B cell (primary cell): Measurements from ENCODE around the gene SAMM50. TPM values are rescaled to one million over a fixed set of nuclear protein-coding genes. Genes with fewer than 3 reads are reported as not detected.
A peak's percentile ranks its signal among the peaks of the same experiment; 100 is the strongest.

Experiments
- ATAC-seq: fragments of 200-7000 bp; cut with Tn5 transposase; one replicate; pipeline ENCODE4 v1.10.0; 2021; ENCODE audit warnings: low read depth, mild to moderate bottlenecking, moderate number of reproducible peaks, moderate library complexity
- CTCF ChIA-PET: fragments of 350-600 bp; sonication (Branson Sonifier 250); formaldehyde crosslinking; loops from one replicate; lab custom pipeline; 2021; ENCODE audit warnings: antibody characterized with exemption, inconsistent platforms; lab: Charles Lee
- POLR2A ChIA-PET: fragments of 350-600 bp; sonication (Branson Sonifier 250); formaldehyde crosslinking; loops from one replicate; lab custom pipeline; 2021; ENCODE audit warnings: antibody characterized with exemption; lab: Charles Lee
- DNase-seq: peaks from one replicate; pipeline ENCODE4 v3.0.0; 2013
- H2AFZ ChIP-seq: 2 replicates; pipeline ENCODE4 v1.6.1; 2012; ENCODE audit warnings: mild to moderate bottlenecking, low read depth, low read length; ENCODE audit not compliant: insufficient read depth, poor library complexity, severe bottlenecking
- H3K27ac ChIP-seq, 2 donors: 1 replicate in 1 of 2; 2 replicates in 1 of 2; pipeline ENCODE4 v1.5.1; 2012 to 2013; ENCODE audit warnings: low read length in 2 of 2, mild to moderate bottlenecking in 2 of 2, moderate library complexity in 1 of 2
- H3K27me3 ChIP-seq, 4 experiments: fragments of 200-600 bp in 1 of 4; sonication (generic) in 1 of 4; replicated peaks in 1 of 4; 1 replicate in 2 of 4; 2 replicates in 2 of 4; pipeline versions ENCODE4 v1.6.1 to v1.7.0; 2013 to 2016; ENCODE audit warnings: low read length in 3 of 4, mild to moderate bottlenecking in 2 of 4, mixed read lengths in 1 of 4, moderate library complexity in 1 of 4; ENCODE audit not compliant: insufficient read depth in 4 of 4, control insufficient read depth in 3 of 4; ENCODE audit errors: control extremely low read depth in 1 of 4
- H3K36me3 ChIP-seq, 2 experiments: replicated peaks in 1 of 2; 1 replicate in 1 of 2; 2 replicates in 1 of 2; pipeline versions ENCODE4 v1.6.1 to v1.7.1; 2013; ENCODE audit warnings: low read length in 1 of 2; ENCODE audit not compliant: insufficient read depth in 2 of 2, control insufficient read depth in 1 of 2; ENCODE audit errors: control extremely low read depth in 1 of 2, extremely low read depth in 1 of 2
- H3K4me1 ChIP-seq, 2 donors: fragments of 200-600 bp in 1 of 2; sonication (generic) in 1 of 2; 1 replicate in 1 of 2; 2 replicates in 1 of 2; pipeline versions ENCODE4 v1.5.1 to v1.6.1; 2013 to 2017; ENCODE audit warnings: low read length in 2 of 2; ENCODE audit not compliant: control insufficient read depth in 2 of 2, insufficient read depth in 2 of 2
- H3K4me2 ChIP-seq: replicated peaks from 2 replicates; pipeline ENCODE3; 2012; ENCODE audit warnings: mild to moderate bottlenecking, low read depth, low read length; ENCODE audit not compliant: poor library complexity, severe bottlenecking
- H3K4me3 ChIP-seq, 5 experiments: fragments of 200-600 bp in 1 of 5; sonication (generic) in 1 of 5; 1 replicate in 3 of 5; 2 replicates in 2 of 5; pipeline versions ENCODE4 v1.5.1 to v1.7.0; 2011 to 2016; ENCODE audit warnings: low read length in 4 of 5, mild to moderate bottlenecking in 4 of 5, low read depth in 2 of 5, control low read depth in 1 of 5, moderate library complexity in 1 of 5; ENCODE audit not compliant: insufficient read depth in 1 of 5; ENCODE audit errors: control extremely low read depth in 1 of 5, extremely low read depth in 1 of 5
- H3K79me2 ChIP-seq: fragments of 200-600 bp; sonication (generic); one replicate; pipeline ENCODE4 v1.6.0; 2016; ENCODE audit warnings: low read length; ENCODE audit not compliant: control insufficient read depth, insufficient read depth
- H3K9ac ChIP-seq: fragments of 200-600 bp; sonication (generic); 2 replicates; pipeline ENCODE4 v1.6.1; 2017; ENCODE audit warnings: mild to moderate bottlenecking, low read length, moderate library complexity
- H3K9me3 ChIP-seq, 3 donors: one replicate each; pipeline versions ENCODE4 v1.6.1 to v1.7.1; 2013; ENCODE audit warnings: low read length in 2 of 3; ENCODE audit not compliant: control insufficient read depth in 2 of 3, insufficient read depth in 1 of 3; ENCODE audit errors: control extremely low read depth in 1 of 3
- H4K20me1 ChIP-seq: 2 replicates; pipeline ENCODE4 v1.6.0; 2012; ENCODE audit warnings: mild to moderate bottlenecking, low read length; ENCODE audit not compliant: insufficient read depth, control insufficient read depth, poor library complexity, severe bottlenecking
- H3K27ac Mint-ChIP-seq: one replicate; pipeline ENCODE4 v1.8.0; 2021; ENCODE audit warnings: mixed read lengths
- H3K27me3 Mint-ChIP-seq: one replicate; pipeline ENCODE4 v1.8.0; 2021; ENCODE audit warnings: mixed read lengths
- H3K4me1 Mint-ChIP-seq: one replicate; pipeline ENCODE4 v1.8.0; 2021; ENCODE audit warnings: mixed read lengths
- H3K4me3 Mint-ChIP-seq: one replicate; pipeline ENCODE4 v1.8.0; 2021; ENCODE audit warnings: mixed read lengths
- H3K9me3 Mint-ChIP-seq: one replicate; pipeline ENCODE4 v1.8.0; 2022; ENCODE audit warnings: mixed read lengths; ENCODE audit not compliant: insufficient read depth
- CTCF ChIP-seq: fragments of 200-600 bp; IDR thresholded peaks from one replicate; pipeline ENCODE4 v1.8.0; 2022; ENCODE audit warnings: antibody characterized with exemption, mild to moderate bottlenecking
- EZH2 ChIP-seq: IDR thresholded peaks from 2 replicates; pipeline ENCODE4 v1.6.1; 2012; ENCODE audit warnings: borderline replicate concordance, low read depth, mild to moderate bottlenecking, moderate library complexity, low read length; ENCODE audit not compliant: insufficient read depth, poor library complexity, severe bottlenecking
- WGBS: methylation state at CpG from one replicate; pipeline ENCODE4 v1.1.5; 2013; ENCODE audit warnings: missing lambda C conversion rate; ENCODE audit not compliant: insufficient coverage; 5-methylcytosine and 5-hydroxymethylcytosine counted together
- intact Hi-C: fragments of 100-400 bp; cut with micrococcal nuclease; formaldehyde crosslinking; loops from one replicate; pipeline ENCODE4 v1.10.0; 2022
- polyA plus RNA-seq: library from polyadenylated mRNA; depleted of rRNA; stranded (reverse); fragments of >200 nt; gene quantifications from 2 replicates; pipeline ENCODE4 v1.2.3, GENCODE V29; 2012
- total RNA-seq, 2 donors: library from RNA; stranded (reverse); fragments of 120-200 nt in 1 of 2; gene quantifications; 1 replicate in 1 of 2; 2 replicates in 1 of 2; pipeline versions ENCODE4 v1.2.3 to v1.2.4, GENCODE V29; 2013 to 2022

SAMM50 gene
- total and polyA plus RNA-seq, 2 donors (not counting 1 experiment from before 2014, with no cell fraction given): 18.8 to 43.2 TPM

DNA sequence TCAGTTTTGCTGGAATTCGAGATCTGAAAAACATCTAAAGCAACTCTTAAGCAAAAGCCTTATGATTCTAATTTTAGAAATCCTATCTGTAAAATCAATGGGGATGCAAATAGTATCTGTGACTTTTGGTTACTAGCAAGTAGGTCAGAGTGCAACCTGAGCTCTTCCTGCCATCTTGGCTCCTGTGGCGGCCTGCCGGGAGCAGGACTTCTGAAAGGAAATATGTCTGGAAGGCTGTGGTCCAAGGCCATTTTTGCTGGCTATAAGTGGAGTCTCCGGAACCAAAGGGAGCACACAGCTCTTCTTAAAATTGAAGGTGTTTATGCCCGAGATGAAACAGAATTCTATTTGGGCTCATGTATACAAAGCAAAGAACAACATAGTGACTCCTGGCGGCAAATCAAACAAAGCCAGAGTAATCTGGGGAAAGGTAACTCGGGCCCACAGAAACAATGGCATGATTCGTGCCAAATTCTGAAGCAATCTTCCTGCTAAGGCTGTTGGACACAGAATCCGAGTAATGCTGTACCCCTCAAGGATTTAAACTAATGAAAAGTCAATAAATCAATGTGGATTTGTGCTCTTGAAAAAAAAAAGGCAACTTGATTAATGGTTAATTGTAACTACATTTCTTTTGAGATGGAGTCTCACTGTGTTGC, 1.7 kb downstream of the SAMM50 start:
- POLR2A ChIA-PET: no interaction called here

More for the DNA sequence above, 1.7 kb downstream of the SAMM50 start:
- Mint-ChIP-seq H3K4me1 (peaks cover 44% of the 10 kb centered on the region), H3K9me3 (no peaks in the 10 kb centered on the region), H3K27ac (peak overlapping the region; percentile 94), H3K4me3 (peak overlapping the region; percentile 94), H3K27me3 (no peaks in the 10 kb centered on the region)
- DNase-seq: no peak
- WGBS: 95% methylated on average over 7 of the region's 9 CpGs
- TF ChIP-seq CTCF (no peak), EZH2 (no peak)
- Histone ChIP-seq H3K9me3 (no peaks in the 10 kb centered on the region), H3K79me2 (peaks cover 63% of the 10 kb centered on the region), H3K27ac (no peak overlapping the region), H3K9ac (no peak overlapping the region), H3K4me3 (no peak overlapping the region), H3K27me3 (no peaks in the 10 kb centered on the region), H3K4me1 (peaks cover 18 to 23% of the 10 kb centered on the region in 2 donors), H3K36me3 (peaks cover under 1 to 4% of the 10 kb centered on the region in 2 experiments), H4K20me1 (peaks cover 40% of the 10 kb centered on the region), H3K4me2 (peak overlapping the region; percentile 90), H2AFZ (no peak overlapping the region)
- CTCF ChIA-PET: no interaction called here
- intact Hi-C loops: loop anchor here (5.0 kb wide), 2 partner anchors 225 to 770 kb away; partner anchors contain the start of genes PARVG and TTLL12
- no peak for ATAC-seq
